NCI-H1048 (cell line): Measurements from ENCODE around the gene CCBE1.

ENCODE experiments used
- DNase-seq: peaks from one replicate; lab custom pipeline; 2025; lab: John Stamatoyannopoulos, UW

Gene CCBE1

DNA sequence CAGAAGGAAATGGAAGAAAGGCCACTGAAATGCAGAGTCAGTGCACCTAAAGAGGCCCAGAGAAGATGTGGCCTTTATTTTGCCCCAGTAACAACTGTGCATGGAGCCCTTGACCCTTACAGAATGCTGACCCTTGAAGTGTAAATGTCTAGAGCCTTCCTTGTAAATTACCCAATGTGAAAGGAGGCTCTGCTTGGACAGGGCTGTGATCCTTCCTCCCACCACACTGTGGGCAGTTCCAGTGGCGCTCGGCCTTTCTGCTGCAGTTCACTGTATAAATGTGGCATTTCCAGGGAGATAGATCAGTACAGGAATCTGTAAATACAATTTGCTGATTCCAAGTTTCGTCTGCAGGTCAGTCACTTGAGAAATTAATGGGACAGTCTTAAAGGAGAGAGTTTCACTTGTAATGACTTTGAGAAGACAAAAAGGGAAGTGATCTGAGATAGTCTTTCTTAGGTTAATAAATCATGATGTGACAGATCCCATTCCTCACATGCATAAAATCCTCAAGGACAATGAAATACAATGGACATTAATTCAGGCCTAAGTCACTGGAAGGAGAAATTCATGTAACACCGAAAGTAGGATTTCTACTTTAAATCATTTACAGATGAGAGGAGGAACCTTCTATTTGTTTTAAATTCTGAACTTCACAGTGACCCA is 204.3 kb downstream of the CCBE1 start:
- no peak for DNase-seq

- DNase-seq, result no peak
Measured at GRCh38 chr18:59488899-59489298, 208.3 kb downstream of the CCBE1 start.

DNA sequence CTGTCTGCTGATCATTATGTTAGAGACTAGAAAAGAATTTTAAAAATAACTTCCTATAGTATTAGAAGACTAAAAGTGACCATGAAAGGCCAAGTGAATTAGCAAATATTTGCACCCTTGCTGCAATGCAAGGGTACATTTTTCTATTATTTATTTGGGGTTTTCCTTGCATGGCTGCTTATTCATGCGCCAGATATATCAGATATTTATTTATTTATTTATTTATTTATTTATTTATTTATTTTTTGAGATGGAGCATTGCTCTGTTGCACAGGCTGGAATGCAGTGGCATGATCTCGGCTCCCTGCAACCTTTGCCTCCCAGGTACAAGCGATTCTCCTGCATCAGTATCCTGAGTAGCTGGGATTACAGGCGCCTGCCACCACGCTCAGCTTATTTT is 211.8 kb downstream of the CCBE1 start:
- DNase-seq, result no peak

- no peak for DNase-seq
Measured at GRCh38 chr18:59484561-59485328, 212.5 kb downstream of the CCBE1 start.

DNA sequence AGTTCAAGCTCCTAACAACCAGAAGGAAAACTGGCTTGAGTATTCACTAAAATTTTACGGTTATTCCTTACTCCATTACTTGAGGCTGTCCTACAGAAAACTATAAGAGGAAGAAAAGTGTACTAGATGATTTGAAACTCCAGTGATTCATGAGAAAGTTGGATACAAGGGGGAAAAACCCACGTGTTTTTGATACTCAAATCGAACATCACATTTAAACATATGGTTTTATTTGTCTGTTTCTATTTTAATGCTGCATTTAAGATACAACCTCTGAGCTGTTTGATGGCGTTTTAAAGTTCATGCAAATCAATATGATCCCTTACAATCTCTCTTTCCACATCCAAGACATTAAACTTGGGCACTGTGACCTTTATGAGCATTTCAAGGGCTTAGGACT is 213.1 kb downstream of the CCBE1 start:
- no peak for DNase-seq

DNA sequence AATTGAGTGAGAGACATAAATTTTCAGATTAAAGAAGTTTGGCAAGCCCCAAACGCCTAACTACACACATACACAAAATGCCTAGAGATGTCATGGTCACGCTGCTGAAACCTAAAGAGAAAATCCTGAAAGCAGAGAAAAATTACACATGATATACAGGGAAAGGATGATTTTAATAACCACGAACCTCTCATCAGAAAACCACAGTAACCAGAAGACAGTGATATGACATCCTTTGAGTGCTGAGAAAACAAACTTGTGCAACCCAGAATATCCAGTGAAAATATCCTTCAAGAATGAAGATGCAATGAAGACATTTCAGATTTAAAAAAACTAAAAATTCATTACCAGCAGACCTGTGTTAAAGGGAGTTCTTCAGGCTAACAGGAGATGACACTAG is 215.8 kb downstream of the CCBE1 start:
- no peak for DNase-seq

GRCh38 chr18:59479776-59480175 is 217.4 kb downstream of the CCBE1 start:
- DNase-seq, result no peak

DNA sequence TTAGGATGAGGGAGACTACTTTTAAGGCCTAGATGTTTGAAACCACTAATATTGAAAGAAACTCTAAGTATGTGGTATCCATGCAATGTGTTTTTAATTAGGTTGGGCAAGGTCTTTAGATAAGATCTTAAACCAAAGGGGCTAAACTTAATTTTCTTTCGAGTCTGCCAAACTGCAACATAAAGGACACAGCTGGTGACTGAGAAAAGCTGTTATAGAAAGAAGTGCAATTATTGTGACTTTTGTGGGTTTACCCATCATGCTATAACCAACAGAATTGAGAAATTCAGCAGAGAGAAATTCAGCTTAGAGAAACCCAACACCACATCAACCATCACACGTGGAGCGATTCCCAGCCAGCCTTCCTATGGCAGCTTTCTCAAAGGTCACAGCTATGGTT is 218.6 kb downstream of the CCBE1 start:
- DNase-seq, result no peak

DNA sequence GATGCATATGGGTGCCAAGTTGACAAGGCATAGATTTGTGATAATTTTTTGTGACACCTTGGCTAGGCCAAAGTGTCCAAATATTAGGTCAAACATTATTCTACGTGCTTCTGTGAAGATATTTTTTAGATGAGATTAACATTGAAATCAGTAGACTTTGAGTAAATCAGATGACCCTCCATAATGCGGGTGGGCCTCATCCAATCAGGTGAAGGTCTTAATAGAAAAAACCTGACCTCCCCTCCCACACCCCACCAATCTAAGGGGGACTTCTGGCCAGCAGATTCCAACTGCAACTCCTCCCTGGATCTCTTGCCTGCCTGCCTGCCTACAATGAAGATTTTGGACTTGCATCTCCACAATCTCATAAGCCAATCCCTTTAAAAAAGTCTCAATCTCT is 219.4 kb downstream of the CCBE1 start:
- no peak for DNase-seq

- no peak for DNase-seq
Measured at GRCh38 chr18:59470561-59471121, 226.6 kb downstream of the CCBE1 start.

GRCh38 chr18:59469463-59470180 is 227.6 kb downstream of the CCBE1 start:
- no peak for DNase-seq

GRCh38 chr18:59468821-59469220 is 228.4 kb downstream of the CCBE1 start:
- no peak for DNase-seq

GRCh38 chr18:59467497-59467896 is 229.7 kb downstream of the CCBE1 start:
- DNase-seq, result no peak

DNA sequence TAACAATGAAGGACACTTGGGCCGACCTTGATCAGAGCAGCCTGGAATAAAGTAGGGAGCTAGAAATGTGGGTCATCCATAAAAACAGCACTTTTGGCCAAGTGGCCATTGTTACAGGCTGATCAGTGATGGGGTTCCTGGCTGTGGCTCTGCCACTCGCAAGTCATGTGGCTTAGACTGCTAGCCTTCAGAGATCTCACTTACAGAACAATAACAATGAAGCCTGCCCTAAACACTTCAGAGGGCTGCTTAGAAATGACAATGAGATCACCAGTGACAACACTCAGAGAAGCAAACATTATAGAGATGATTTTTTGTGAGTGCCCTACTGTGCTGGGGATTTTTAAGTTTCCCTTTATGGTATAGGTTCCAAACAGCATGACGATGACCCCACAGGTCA is 230.2 kb downstream of the CCBE1 start:
- DNase-seq, result no peak

DNA sequence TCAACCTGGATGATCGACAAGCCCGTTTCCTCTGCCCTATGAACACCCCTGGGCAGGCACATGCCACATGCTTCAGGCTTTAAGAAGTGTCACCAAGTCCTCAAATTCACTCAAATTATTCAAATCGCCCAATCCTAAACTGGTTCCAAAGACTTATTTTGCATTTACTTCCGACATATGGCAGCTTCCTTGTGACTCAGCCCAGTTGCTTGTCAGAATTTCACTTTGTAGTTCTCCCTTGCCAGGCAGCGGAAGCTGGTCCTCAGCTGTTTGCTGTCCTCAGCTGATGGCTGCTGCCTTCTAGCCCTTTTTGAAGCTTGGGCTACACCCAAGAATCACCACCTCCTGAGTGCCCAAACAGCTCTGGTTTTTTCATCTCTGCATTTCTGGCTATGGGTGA is 232.7 kb downstream of the CCBE1 start:
- DNase-seq, result no peak

DNA sequence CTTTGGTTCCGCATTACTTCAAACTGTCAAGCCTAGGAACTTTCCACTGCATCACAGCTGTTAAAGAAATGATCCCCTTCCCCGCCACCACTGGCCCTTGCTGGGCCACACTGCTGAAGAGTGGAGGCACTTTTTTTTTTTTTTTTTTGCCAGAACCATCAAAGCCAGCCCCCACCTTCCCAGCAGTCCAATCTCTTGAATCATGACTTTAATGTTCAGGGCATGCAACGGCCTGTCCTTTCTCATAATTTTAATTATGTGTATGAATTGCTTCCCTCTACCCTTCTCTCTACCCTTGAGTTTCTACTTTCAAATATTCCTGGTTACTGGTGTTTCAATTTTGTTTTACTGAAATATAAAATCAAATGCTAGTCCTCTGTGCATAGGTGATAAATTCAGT is 236.1 kb downstream of the CCBE1 start:
- no peak for DNase-seq

- no peak for DNase-seq
Measured at GRCh38 chr18:59460072-59460420, 237.2 kb downstream of the CCBE1 start.

DNA sequence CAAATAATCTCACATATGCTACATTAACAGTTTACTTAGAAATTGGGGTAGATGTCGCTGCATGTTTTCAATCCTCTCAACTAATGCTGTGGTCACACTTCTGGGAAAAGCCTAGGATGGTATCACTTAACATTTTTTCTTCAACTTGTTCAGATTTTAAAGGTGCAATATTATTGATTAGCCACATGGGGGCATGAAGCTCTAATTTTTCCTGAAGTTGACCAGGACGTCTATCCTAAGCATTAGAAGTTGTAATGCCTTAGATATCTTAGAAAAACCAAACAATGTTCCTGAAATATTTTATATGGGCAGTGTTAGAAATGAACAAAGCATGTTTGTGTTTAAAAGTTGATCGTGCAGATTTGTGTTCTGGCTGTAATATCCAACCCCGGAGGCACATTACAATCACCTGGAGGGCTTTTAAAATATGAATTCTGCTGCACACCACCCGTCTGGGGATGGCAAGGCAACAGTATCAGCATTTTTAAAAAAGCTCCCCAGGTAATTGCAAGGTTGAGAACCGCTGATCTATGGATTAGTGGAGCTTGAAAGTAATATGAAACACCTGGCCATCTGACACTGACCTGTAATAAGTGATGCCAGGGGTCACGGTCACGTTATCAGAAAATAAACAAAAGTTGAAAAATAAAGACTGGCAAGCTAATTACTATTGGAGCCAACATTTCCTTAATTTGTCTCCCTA is 237.7 kb downstream of the CCBE1 start:
- no peak for DNase-seq

- DNase-seq, result no peak
Measured at GRCh38 chr18:59458575-59458974, 238.6 kb downstream of the CCBE1 start.

DNA sequence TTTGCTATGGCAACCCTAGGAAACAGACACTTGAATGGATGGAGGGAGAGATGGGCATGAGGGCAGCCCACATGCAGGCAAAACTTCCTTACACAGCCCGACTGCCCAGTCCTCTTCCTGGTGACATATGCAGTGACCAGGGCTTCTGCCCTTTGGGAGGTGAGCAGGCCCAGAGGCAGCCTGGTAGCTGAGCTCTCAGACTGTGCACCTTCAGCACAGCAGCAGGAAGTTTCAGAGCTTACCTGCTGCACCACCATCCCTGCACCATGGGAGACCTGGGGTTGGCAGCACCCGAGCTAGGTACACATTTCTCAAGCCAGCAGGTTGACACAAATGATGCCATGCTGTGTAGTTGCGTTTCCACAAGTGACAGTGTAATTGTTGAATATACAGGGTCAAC is 240.6 kb downstream of the CCBE1 start:
- no peak for DNase-seq

GRCh38 chr18:59455728-59456276 is 241.4 kb downstream of the CCBE1 start:
- no peak for DNase-seq
